Lower lobe of right lung (tissue), 2 donors: ENCODE measurements around the gene LRRC17. TPM values are rescaled to one million over a fixed set of nuclear protein-coding genes. Genes with fewer than 3 reads are reported as not detected.
A peak's percentile ranks its signal among the peaks of the same experiment; 100 is the strongest.

Source experiments
- ATAC-seq, 2 donors: fragments of 200-7000 bp; cut with Tn5 transposase; one replicate each; pipeline ENCODE4 v1.9.1; 2020 to 2022; ENCODE audit warnings: mild to moderate bottlenecking in 2 of 2, moderate library complexity in 2 of 2
- DNase-seq: peaks from one replicate; pipeline ENCODE4 v3.0.0-alpha.2; 2020
- H3K27ac ChIP-seq: fragments of 200-600 bp; one replicate; pipeline ENCODE4 v1.8.0; 2022
- H3K27me3 ChIP-seq: fragments of 200-600 bp; one replicate; pipeline ENCODE4 v1.8.0; 2022; ENCODE audit warnings: low read depth
- H3K36me3 ChIP-seq: fragments of 200-600 bp; one replicate; pipeline ENCODE4 v1.8.0; 2022; ENCODE audit warnings: mild to moderate bottlenecking
- H3K4me1 ChIP-seq: fragments of 200-600 bp; one replicate; pipeline ENCODE4 v1.8.0; 2022
- H3K4me3 ChIP-seq: fragments of 200-600 bp; one replicate; pipeline ENCODE4 v1.8.0; 2022; ENCODE audit warnings: mild to moderate bottlenecking
- H3K9me3 ChIP-seq: fragments of 200-600 bp; one replicate; pipeline ENCODE4 v1.8.0; 2022
- CTCF ChIP-seq: fragments of 200-600 bp; IDR thresholded peaks from one replicate; pipeline ENCODE4 v1.8.0; 2022; ENCODE audit warnings: antibody characterized with exemption, mild to moderate bottlenecking
- intact Hi-C: fragments of 100-400 bp; cut with DNase I; formaldehyde crosslinking; loops from one replicate; pipeline ENCODE4 v1.11.0; 2022
- total RNA-seq: library from RNA; stranded (reverse); fragmentation: NEBNext Ultra II Directional; extraction: Animal tissue kit (Norgen Biotek cat#: 25700); gene quantifications from one replicate; pipeline ENCODE4 v1.2.1, GENCODE V29; 2021
- donor health status: DM: no; HTN: yes; CAD: no; lungs with severe emphysema.

Gene LRRC17
- total RNA-seq, 1 donor from 2014 or later, result 1.5 TPM

- DNase-seq (no peak), ATAC-seq (no peak)
- peak overlapping the region; percentile 46 for H3K27ac ChIP-seq
- no peaks in the 10 kb centered on the region for H3K27me3 ChIP-seq
- no peaks in the 10 kb centered on the region for H3K9me3 ChIP-seq
- intact Hi-C loops, result no loop called here
- H3K4me3 ChIP-seq, result no peak overlapping the region
- no peaks in the 10 kb centered on the region for H3K36me3 ChIP-seq
- H3K4me1 ChIP-seq, result peaks cover 16% of the 10 kb centered on the region
- no peak for TF ChIP-seq CTCF
Measured at GRCh38 chr7:102934701-102935100, 21.9 kb downstream of the LRRC17 start.

- H3K4me3 ChIP-seq, result no peak overlapping the region
- H3K27me3 ChIP-seq, result no peaks in the 10 kb centered on the region
- TF ChIP-seq CTCF, result no peak
- no peak overlapping the region for H3K27ac ChIP-seq
- intact Hi-C loops, result no loop called here
- peaks cover 16% of the 10 kb centered on the region for H3K4me1 ChIP-seq
- H3K36me3 ChIP-seq, result no peaks in the 10 kb centered on the region
- no peaks in the 10 kb centered on the region for H3K9me3 ChIP-seq
- ATAC-seq (no peak), DNase-seq (no peak)
Measured at GRCh38 chr7:102935450-102936115, 22.8 kb downstream of the LRRC17 start.

- H3K27me3 ChIP-seq, result no peaks in the 10 kb centered on the region
- no peaks in the 10 kb centered on the region for H3K36me3 ChIP-seq
- DNase-seq, result no peak
- TF ChIP-seq CTCF, result no peak
- intact Hi-C loops, result no loop called here
- no peak overlapping the region for H3K4me3 ChIP-seq
- ATAC-seq, result no peak
- H3K27ac ChIP-seq, result no peak overlapping the region
- H3K9me3 ChIP-seq, result no peaks in the 10 kb centered on the region
- H3K4me1 ChIP-seq, result peaks cover 16% of the 10 kb centered on the region
Measured at GRCh38 chr7:102938679-102939078, 25.9 kb downstream of the LRRC17 start.

GRCh38 chr7:102942181-102942866 lies 29.5 kb downstream of the LRRC17 start:
- Histone ChIP-seq H3K27me3 (no peaks in the 10 kb centered on the region), H3K9me3 (no peaks in the 10 kb centered on the region), H3K4me3 (no peak overlapping the region), H3K27ac (no peak overlapping the region), H3K4me1 (peaks cover 12% of the 10 kb centered on the region), H3K36me3 (no peaks in the 10 kb centered on the region)
- no peak for TF ChIP-seq CTCF
- ATAC-seq (no peak), DNase-seq (no peak)
- intact Hi-C loops, result no loop called here

- Histone ChIP-seq H3K4me1 (peaks cover 10% of the 10 kb centered on the region), H3K36me3 (no peaks in the 10 kb centered on the region)
Measured at GRCh38 chr7:102942868-102943267, 30.1 kb downstream of the LRRC17 start.

More at GRCh38 chr7:102942868-102943267, 30.1 kb downstream of the LRRC17 start:
- Histone ChIP-seq H3K27me3 (no peaks in the 10 kb centered on the region), H3K27ac (no peak overlapping the region), H3K9me3 (no peaks in the 10 kb centered on the region), H3K4me3 (no peak overlapping the region)
- TF ChIP-seq CTCF, result no peak
- intact Hi-C loops, result no loop called here
- DNase-seq (no peak), ATAC-seq (no peak)
